GM12801 (cell line): ENCODE measurements around the gene SLC15A5.

Source experiments
- TF ChIP-seq, protein P1 (sequence below): IDR thresholded peaks from one replicate; pipeline ENCODE4 v1.5.1; 2011; ENCODE audit warnings: control low read depth; ENCODE audit not compliant: insufficient read length; ENCODE audit errors: extremely low read depth

Gene SLC15A5

DNA sequence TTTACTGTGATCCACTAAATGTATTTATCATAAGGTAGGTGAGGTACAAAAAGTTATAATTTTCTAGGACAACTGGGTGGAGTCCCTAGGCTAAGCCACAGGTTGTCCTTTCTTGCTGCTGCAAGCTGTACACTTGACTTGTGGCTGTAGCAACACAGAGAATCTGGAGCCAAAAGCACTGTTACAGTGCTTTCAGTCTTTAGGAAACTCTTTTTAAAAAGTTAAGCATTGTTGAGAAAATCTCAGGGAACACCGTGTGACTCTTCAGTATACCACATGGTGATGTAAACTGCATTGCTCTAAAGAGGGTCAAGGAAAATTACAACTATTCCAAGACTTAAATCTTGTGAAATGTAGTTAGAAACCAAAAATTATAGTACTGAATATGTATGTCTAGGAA lies 11.4 kb downstream of the SLC15A5 start:
- TF ChIP-seq, protein P1, sequence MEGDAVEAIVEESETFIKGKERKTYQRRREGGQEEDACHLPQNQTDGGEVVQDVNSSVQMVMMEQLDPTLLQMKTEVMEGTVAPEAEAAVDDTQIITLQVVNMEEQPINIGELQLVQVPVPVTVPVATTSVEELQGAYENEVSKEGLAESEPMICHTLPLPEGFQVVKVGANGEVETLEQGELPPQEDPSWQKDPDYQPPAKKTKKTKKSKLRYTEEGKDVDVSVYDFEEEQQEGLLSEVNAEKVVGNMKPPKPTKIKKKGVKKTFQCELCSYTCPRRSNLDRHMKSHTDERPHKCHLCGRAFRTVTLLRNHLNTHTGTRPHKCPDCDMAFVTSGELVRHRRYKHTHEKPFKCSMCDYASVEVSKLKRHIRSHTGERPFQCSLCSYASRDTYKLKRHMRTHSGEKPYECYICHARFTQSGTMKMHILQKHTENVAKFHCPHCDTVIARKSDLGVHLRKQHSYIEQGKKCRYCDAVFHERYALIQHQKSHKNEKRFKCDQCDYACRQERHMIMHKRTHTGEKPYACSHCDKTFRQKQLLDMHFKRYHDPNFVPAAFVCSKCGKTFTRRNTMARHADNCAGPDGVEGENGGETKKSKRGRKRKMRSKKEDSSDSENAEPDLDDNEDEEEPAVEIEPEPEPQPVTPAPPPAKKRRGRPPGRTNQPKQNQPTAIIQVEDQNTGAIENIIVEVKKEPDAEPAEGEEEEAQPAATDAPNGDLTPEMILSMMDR = no peak

DNA sequence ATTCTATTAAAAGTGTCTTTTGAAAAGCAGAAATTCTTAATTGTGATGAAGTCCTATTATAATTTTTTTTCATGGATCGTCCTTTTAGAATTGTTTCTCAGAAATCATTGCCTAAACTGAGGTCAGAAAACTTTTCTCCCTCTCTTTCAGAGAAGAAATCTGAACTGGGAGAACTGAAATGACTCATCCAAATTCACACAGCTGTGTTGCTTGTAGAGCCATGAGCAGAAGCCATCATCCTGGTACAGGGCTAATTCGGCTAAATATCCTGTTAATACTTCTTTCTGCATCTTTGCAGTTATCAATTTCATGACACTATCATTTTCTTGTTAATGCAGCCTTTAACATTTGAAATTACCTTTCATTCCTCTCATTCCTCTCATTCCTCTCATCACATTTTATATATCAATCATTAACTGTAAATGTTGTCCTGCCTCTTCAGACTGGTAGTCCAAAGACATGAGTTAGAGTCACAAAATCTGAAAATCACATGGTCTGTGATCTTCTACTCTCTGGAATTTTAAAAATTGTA lies 15.5 kb downstream of the SLC15A5 start:
- TF ChIP-seq, protein P1 = no peak

DNA sequence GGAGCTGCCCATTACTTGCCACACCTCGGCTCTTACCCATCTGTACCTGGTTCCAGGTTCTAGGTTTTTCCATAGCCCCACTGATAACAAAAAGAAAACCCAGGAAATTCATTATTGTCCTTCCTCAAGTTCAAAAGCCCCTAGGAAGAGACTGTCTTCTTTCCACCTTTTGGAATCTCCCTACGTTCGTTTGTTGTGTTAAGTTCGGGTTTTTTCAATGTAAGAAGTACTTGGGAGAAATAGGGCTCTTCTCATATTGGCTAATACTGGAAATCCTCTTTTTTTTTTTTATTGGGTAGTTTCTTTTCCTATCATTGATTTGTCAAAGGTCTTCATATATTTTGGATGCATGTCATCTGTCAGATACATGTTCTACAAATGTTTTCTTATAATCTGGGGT lies 17.3 kb downstream of the SLC15A5 start:
- TF ChIP-seq, protein P1 = no peak

DNA sequence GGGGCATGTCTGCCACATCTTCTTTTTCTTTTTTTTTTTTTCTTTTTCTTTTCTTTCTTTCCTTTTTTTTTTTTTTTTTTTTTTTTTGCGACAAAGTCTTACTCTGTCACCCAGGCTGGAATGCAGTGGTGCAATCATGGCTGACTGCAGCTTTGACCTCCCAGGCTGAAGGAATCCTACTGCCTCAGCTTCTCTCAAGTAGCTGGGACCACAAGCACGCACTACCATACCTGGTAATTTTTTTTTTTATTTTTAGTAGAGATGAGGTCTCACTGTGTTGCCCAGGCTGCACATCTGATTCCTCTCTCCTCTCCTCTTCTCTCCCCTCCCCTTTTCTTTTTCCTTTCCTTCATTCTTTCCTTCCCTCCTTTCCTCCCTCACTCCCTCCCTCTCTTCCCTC lies 18.5 kb downstream of the SLC15A5 start:
- TF ChIP-seq, protein P1 = no peak

DNA sequence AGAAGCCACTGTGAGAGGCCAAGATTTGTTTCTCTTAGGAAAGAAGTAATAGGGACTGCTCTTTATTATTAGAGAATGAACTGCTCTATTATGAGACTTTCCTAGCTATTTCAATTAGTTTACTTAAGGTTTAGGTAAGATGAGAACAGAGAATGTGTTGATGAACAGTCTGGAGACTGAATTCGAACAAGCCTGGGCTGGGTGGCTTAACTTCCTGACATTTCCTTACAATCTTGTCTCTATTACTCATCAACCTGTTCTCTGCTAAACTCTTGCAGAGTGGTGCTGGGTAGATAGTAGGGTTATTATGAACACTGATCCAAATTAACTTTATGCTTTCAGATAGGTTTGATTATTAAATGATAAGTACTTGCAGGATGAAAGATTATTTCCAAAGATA lies 31.2 kb downstream of the SLC15A5 start:
- TF ChIP-seq, protein P1 = no peak

DNA sequence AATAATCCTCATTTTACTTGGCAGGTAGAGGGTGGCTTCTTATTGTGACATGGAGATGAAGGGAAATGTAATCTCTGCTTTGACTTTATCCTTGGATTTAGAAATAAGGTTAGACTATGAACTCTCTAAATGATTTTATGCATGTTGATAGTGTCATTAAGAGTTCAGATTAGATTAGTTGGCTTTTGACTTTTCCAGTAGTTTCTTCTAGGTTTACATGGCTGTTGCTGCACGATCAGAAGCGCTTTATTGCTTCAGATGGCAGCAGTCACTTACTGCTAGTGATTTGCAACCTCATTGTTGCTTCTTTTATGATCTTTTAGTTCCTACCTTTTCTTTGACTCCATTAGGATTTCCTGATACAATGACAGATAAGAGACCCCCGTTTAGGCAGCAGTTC lies 32.3 kb downstream of the SLC15A5 start:
- TF ChIP-seq, protein P1 = no peak

DNA sequence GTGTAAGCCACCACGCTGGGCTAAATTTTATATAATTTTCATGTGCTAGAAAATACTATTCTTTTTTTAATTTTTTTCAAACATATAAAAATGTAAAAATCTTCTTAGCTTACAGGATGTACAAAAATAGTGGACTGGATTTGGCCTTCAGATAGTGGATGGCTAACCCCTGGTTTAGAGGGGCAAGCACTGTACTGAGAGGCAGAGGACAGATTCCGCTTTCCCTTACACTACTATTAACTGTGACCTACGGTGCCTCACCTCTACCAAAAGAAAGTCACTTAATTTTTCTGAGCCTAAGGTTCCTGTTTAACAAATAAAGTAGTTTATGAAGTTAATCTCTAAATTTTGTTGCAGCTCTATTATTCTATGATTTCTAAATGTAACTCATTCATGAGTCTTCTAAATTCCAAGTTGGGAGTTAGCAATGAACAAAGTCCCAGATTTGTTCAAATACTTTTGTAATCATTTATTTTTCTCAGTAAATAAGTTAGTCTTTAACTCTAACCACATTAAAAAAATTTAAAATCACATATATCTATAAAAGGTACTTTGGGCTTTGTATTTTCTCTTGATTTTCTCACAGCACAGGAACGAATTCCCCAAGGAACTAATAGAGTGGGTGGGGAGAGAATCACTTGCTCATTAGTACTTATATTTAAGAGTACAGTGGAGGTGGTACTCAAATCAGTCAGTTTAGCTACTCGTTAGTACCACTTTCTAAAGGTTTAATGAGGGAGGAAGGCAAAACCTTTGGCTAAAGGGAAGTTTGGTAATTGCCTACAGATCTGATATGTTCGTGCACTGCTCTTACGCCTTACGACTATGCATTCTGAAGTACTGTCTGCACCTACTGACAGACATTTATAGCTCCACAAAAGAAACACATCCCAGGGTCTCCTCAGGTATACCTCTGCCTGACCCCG lies 33.7 kb downstream of the SLC15A5 start:
- TF ChIP-seq, protein P1 = no peak
